Hypothalamus (tissue), 51 donors: ENCODE data around the gene CHRD.
A peak's percentile ranks its signal among the peaks of the same experiment; 100 is the strongest.

ENCODE experiments used
- DNase-seq, 51 donors: peaks; one replicate each; lab custom pipeline; 2025; lab: John Stamatoyannopoulos, UW

The CHRD gene

DNA sequence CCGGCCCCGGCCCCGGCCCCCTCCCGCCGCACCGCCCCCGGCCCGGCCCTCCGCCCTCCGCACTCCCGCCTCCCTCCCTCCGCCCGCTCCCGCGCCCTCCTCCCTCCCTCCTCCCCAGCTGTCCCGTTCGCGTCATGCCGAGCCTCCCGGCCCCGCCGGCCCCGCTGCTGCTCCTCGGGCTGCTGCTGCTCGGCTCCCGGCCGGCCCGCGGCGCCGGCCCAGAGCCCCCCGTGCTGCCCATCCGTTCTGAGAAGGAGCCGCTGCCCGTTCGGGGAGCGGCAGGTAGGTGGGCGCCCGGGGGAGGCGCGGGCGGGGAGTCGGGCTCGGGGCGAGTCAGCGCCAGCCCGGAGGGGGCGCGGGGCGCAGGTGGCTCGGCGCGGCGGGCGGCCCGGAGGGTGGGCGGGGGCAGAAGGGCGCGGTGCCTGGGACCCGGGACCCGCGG, 352 bp downstream of the CHRD start:
- DNase-seq, result peak in 30 of 51 donors; percentile 2 to 74 (median 26)

DNA sequence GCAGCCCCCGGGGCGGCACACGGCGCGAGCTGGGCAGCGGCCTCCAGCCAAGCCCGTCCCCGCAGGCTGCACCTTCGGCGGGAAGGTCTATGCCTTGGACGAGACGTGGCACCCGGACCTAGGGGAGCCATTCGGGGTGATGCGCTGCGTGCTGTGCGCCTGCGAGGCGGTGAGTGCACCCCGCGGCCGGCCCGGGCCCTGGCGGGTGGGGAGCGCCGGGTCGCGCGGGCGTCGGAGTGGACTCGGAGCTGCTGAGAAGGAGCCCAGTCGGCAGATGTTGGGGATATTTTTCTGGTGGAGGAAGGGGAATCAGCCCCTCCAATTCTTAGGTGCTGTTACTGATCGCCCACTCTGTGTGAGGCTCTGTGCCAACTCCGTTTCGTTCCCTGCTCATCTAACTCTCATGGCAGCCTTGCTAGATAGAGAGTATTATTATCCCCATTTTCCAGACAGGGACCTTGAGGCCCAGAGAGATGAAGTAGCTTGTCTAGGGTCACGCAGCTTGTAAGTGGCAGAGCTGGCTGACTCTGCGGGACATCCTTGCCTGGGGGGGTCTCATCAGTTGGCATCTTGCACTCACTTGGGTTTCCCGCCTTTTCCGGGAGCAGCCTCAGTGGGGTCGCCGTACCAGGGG, 890 bp downstream of the CHRD start:
- no peak for DNase-seq

DNA sequence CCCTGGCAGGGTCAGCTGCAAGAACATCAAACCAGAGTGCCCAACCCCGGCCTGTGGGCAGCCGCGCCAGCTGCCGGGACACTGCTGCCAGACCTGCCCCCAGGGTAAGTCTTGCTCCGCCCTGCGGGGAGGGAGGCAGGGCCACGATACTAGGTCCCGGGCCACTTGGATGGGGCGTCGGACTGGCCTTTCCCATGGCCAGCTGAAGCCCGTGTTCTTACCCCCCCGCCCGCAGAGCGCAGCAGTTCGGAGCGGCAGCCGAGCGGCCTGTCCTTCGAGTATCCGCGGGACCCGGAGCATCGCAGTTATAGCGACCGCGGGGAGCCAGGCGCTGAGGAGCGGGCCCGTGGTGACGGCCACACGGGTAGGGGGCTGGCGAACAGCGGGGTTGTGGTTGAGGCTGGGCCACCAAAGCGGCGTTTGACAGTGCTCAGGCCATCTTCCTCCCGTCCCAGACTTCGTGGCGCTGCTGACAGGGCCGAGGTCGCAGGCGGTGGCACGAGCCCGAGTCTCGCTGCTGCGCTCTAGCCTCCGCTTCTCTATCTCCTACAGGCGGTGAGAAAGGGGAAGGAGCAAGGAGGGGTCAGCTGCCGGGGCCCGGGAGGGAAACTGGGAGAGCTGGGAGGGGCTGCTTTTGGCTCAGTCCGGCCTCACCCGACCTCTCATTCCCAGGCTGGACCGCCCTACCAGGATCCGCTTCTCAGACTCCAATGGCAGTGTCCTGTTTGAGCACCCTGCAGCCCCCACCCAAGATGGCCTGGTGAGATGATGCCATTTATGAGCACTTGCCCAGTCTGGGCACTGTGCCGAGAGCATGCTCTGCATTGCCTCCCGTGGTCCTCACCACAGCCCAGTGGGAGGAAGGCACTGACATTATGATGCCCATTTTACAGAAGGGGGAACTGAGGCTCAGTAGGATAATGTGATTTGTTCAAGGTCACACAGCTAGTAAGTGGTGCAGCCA, 1.7 kb downstream of the CHRD start:
- no peak for DNase-seq

DNA sequence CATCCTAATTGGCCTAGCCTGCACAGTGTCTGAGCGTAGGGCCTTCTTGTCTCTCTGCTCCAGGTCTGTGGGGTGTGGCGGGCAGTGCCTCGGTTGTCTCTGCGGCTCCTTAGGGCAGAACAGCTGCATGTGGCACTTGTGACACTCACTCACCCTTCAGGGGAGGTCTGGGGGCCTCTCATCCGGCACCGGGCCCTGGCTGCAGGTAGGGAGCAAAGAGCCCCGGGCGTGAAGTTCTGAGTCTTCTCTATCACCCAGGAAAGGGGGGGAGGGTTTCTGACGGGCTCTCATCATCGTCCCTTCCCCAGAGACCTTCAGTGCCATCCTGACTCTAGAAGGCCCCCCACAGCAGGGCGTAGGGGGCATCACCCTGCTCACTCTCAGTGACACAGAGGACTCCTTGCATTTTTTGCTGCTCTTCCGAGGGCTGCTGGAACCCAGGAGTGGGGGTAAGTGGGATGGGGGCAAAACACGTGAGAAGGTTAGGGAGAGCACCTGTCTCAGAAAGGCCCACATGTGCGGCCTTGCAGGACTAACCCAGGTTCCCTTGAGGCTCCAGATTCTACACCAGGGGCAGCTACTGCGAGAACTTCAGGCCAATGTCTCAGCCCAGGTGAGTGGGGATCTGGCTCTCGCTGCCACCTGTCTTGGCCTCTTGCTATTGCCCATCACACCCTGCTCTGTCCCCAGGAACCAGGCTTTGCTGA, 2.6 kb downstream of the CHRD start:
- DNase-seq, result no peak

DNA sequence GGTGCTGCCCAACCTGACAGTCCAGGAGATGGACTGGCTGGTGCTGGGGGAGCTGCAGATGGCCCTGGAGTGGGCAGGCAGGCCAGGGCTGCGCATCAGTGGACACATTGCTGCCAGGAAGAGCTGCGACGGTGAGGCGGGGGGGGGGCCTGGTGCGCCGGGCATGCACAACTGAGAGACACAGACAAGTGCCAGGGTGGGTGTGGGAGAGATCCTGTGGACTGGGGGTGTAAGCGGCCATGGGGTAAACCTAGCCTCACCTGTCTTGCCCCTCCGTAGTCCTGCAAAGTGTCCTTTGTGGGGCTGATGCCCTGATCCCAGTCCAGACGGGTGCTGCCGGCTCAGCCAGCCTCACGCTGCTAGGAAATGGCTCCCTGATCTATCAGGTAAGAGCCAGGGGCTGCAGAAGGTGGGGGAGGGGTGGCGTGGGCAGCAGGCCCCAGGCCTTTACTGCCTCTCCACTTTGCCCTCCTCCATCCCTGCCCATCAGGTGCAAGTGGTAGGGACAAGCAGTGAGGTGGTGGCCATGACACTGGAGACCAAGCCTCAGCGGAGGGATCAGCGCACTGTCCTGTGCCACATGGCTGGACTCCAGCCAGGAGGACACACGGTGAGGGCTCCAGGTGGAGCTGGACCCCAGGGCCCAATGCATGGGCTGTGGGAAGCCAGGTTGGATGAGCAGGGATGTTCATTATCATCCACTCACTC, 3.3 kb downstream of the CHRD start:
- no peak for DNase-seq

DNA sequence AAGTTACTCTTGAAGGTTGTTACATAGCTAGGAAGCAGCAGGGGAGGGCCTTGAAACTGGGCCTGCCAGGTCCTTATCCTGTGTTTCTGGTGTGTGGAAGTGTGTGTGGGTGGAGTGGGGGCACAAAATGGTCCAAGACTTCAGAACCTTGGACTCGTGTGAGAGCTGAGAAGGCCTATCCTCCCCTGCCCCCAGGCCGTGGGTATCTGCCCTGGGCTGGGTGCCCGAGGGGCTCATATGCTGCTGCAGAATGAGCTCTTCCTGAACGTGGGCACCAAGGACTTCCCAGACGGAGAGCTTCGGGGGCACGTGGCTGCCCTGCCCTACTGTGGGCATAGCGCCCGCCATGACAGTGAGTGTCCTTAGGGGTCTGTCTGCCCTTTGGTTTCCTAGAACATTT, 4.5 kb downstream of the CHRD start:
- no peak for DNase-seq

DNA sequence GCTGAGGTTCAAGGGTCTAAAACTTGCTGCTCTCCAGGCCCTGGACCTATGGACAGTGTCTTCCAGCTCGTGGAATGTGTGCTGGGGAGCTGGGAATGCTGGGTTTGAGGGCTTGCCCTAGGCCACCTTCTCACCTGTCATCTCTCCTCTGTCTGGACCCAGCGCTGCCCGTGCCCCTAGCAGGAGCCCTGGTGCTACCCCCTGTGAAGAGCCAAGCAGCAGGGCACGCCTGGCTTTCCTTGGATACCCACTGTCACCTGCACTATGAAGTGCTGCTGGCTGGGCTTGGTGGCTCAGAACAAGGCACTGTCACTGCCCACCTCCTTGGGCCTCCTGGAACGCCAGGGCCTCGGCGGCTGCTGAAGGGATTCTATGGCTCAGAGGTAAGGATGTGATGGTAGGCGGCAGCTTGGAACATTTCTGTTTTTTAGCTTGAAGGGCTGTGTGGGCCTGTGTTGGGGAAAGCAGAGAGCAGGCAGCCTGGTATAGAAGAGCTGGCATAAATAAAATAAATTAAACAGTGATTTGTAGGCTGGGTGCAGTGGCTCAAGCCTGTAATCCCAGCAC, 5.1 kb downstream of the CHRD start:
- DNase-seq, result peak in 2 of 51 donors; percentile 6 to 67

DNA sequence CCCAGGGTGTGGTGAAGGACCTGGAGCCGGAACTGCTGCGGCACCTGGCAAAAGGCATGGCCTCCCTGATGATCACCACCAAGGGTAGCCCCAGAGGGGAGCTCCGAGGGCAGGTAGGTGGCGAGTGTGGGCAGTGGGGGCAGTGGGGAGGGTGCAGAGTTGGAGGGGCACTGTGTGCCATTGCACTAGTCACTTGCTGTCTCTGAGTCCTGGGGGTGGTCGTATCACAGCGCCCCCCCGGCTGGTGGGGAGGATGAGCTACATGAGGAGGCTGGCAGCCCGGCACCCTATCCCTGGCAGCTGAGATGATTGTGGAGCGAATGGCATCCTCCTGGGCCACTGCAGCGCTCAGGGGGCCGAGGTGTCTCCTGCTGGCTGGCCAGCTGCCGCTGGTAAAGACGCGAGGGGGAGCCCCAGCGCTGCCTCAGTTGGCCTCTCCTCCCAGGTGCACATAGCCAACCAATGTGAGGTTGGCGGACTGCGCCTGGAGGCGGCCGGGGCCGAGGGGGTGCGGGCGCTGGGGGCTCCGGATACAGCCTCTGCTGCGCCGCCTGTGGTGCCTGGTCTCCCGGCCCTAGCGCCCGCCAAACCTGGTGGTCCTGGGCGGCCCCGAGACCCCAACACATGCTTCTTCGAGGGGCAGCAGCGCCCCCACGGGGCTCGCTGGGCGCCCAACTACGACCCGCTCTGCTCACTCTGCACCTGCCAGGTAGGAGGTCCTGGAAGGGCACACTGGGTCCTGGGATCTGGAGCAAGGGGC, 6.4 kb downstream of the CHRD start:
- no peak for DNase-seq

DNA sequence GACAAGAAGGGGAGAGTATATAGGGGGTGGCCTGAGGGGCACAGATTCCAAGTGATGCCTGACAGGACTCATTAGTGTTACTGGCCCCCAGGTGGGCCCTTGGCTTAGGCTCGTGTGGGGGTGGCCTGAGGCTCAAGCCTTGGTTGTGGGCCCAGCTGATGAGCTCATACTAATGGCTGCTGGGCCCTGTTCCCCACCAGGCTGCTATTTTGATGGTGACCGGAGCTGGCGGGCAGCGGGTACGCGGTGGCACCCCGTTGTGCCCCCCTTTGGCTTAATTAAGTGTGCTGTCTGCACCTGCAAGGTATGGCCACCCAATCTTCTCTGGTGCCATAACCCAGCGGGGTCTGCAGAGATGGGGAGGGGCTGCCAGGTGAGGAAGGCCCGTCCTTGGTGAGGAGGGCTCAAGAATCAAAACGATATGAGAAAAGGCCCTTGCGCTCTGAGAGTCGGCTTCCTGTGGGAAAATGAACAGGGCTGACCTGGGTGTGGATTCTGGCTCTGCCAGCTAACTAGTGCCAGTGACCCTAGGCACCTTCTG, 7.4 kb downstream of the CHRD start:
- DNase-seq, result no peak

DNA sequence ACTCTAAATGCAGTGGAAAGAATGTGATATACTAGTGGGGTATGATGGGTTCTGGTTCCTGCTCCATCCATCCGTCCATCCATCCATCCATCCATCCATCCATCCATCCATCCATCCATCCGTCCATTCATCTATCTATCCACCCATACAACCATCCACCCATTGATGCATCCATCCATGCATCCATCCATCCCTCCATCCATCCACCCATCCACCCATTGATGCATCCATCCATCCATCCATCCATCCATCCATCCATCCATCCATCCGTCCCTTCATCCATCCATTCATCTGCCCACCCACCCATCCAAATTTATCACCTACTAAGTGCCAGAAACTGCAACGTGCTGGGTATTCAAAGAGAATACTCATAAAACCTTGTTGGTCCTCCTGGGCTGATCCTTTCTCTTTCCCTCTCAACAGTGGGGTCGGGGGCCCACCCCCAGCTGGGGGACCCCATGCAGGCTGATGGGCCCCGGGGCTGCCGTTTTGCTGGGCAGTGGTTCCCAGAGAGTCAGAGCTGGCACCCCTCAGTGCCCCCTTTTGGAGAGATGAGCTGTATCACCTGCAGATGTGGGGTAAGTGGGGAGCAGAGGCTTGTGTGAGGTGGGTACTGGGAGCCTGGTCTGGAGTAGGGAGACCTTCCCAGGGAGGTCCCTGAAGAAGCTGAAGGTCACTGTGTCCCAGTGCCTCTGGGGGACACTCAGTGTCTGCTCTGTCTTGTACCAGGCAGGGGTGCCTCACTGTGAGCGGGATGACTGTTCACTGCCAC, 8.5 kb downstream of the CHRD start:
- no peak for DNase-seq

DNA sequence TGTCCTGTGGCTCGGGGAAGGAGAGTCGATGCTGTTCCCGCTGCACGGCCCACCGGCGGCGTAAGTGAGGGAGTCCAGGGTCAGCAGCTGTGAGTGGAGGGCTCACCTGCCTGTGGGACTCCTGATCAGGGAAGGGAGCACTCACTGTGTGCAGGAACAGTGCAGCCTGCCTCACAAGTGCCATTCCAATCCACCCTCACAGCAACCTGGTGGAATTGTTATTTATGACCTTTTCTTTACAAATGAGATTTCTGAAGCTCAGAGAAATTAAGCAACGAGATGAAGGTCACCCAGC, 9.0 kb downstream of the CHRD start:
- no peak for DNase-seq

DNA sequence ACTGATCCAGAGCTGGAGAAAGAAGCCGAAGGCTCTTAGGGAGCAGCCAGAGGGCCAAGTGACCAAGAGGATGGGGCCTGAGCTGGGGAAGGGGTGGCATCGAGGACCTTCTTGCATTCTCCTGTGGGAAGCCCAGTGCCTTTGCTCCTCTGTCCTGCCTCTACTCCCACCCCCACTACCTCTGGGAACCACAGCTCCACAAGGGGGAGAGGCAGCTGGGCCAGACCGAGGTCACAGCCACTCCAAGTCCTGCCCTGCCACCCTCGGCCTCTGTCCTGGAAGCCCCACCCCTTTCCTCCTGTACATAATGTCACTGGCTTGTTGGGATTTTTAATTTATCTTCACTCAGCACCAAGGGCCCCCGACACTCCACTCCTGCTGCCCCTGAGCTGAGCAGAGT, 9.5 kb downstream of the CHRD start:
- DNase-seq, result no peak

DNA sequence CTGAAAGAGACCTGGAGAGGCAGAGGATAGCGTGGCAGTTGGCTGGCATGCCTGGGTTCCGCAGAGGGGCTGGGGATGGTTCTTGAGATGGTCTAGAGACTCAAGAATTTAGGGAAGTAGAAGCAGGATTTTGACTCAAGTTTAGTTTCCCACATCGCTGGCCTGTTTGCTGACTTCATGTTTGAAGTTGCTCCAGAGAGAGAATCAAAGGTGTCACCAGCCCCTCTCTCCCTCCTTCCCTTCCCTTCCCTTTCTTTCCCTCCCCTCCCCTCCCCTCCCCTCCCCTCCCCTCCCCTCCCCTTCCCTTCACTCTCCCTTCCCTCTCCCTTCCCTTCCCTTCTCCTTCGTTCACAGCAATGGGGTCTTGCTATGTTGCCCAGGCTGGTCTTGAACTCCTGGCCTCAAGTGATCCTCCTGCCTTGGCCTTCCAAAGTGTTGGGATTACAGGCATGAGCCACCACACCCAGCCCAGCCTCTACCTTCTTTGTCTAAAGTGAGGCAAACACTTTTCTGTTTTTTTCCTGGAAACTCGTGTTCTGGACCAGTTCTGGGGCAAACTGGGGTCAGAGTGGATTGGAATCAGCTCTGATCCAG, 10.2 kb downstream of the CHRD start:
- no peak for DNase-seq

DNA sequence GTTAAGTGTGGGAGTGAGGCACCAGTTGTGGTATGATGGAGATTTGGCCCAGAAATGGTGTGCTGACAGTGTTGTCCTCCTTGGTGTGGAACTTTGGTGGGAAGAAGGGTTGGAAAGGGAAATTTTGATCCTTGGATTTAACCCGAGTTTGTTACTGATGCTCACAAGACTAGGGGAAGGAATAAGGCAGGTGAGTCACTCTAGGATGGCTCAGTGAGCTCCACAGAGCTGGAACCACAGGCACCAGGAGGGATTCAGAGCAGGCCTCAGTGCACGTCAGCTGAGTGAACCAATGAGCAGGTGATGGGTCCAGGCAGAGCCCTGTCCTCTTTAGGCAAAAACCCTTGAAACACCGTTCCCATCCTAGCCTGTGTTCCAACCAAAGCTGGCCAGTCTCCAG, 11.4 kb downstream of the CHRD start:
- DNase-seq, result no peak

DNA sequence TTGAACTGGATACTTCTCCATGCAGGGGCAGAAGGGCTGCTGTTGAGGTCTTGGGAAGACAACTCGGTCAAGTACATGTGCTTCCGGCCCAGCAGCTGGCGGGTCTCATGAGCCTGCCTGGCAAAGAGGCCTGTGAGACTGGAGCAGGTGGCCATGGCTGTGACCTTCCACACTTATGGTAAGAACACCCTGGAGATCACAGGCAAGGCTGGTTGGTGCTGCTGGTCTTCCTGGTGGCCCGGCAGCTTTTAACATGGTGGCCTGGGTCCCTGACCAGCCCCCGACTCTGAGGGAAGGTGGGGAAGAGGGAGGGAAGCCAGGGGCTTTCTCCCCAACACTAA, 15.4 kb downstream of the CHRD start:
- no peak for DNase-seq

DNA sequence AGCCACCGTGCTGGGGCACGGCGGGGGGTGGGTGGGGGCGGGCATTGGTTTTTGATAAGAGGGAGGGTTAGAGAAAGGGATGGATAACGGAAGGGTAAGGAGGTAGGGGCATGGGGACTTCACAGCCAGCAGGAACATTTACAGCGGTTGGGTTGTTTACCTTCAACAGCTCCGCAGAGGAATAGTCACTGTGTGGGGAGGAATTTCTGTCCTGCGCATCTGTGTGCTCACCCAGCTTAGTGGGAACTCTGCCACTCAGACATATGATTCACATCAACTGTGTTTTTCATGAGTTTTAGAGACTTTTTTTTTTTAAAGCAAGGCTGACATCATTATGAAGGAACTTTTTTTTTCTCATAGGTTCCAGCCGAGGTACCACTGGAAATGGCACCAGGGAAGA, 19.6 kb downstream of the CHRD start:
- DNase-seq, result peak in 1 of 51 donors; percentile 37

DNA sequence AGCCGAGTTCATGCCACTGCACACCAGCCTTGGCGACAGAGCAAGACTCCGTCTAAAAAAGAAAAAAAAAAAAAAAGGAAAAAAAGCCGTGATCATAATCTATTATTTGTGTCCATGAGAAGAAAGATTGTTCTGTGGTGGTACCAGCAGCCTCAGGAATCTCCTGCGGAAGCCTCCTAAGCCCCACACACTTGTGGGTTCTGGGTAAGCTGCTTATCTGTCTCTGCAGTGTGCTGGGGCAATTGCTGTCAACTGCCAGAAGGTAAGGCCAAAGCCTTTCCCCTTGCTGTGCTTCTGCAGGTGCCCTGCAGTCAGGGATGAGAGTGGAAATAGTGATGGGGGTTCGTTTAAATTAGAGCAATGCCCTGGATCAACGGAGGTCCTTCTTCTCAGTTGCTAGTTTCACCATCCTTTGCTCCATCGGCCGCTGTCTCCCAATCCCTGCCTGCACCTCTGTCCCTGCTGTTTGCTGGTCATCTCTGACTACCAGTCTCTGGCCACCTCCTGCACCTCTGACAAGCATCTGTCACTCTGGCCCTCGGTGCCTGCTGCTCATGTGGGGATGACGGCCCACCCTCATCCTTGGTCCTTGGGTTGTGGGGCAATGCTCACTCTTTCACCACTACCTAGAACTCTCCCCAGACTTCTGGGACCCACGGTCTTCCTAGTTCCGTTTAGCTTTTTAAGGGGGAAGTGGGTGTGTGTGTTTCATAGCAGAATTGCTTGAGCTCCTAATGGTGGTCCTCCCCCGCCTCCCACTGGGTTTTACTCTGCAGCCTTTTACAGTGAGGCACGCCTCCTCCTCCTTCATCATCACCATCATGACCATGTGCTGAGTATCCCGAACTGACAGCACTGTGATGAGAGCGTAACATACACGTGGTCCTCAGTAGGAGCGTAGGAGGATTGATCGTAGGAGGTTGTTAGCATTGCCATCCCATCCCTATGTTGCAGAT, 25.5 kb downstream of the CHRD start:
- no peak for DNase-seq
